Hematopoietic multipotent progenitor cell treated with erythropoietin and hydrocortisone succinate and interleukin-3 and kit ligand, for 17 days (in vitro differentiated cells): ENCODE results near the gene EFR3B.
"Not testable (repeated sequence)": the region's sequence is repeated elsewhere in the genome, so short reads cannot be mapped to it uniquely, and the experiment has no call there.

ENCODE experiments used
- DNase-seq: peaks from one replicate; pipeline ENCODE4 v3.0.0-alpha.2; 2015; ENCODE audit warnings: low spot score

EFR3B gene, protein sequence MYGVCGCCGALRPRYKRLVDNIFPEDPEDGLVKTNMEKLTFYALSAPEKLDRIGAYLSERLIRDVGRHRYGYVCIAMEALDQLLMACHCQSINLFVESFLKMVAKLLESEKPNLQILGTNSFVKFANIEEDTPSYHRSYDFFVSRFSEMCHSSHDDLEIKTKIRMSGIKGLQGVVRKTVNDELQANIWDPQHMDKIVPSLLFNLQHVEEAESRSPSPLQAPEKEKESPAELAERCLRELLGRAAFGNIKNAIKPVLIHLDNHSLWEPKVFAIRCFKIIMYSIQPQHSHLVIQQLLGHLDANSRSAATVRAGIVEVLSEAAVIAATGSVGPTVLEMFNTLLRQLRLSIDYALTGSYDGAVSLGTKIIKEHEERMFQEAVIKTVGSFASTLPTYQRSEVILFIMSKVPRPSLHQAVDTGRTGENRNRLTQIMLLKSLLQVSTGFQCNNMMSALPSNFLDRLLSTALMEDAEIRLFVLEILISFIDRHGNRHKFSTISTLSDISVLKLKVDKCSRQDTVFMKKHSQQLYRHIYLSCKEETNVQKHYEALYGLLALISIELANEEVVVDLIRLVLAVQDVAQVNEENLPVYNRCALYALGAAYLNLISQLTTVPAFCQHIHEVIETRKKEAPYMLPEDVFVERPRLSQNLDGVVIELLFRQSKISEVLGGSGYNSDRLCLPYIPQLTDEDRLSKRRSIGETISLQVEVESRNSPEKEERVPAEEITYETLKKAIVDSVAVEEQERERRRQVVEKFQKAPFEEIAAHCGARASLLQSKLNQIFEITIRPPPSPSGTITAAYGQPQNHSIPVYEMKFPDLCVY

GRCh38 chr2:25041928-25042320 is at the start of gene EFR3B:
TSS of gene EFR3B (plus strand) at chr2:25042076. CDS start at chr2:25042313, 237 bp downstream.
- peak; percentile 63 for DNase-seq

GRCh38 chr2:24993406-24994145 is 48.3 kb upstream of the EFR3B start:
- no peak for DNase-seq

GRCh38 chr2:24994146-24994724 is 47.6 kb upstream of the EFR3B start:
- no peak for DNase-seq

- not testable (repeated sequence) for DNase-seq
These were observed 42.8 kb upstream of the EFR3B start for GRCh38 chr2:24999097-24999496.

DNA sequence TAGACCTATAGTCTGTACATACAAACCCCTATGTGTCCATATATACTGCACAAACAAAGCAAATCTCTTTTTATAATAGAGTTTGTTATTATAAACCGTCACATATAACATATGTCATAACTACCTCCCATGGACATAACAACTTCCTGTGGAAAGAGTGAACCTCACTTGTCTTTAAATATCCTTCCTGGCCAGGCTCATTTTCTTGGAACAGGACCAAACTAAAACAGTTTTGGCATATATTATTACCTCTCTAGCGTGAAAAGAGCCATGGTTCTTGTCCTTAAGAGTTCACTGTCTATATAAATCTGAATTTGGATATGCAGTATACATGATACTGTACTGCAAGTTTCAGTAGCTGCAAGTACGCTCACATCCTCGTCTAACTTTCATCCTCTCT is 41.8 kb upstream of the EFR3B start:
- DNase-seq: no peak

- no peak for DNase-seq
These were observed 41.2 kb upstream of the EFR3B start for GRCh38 chr2:25000503-25001324.

GRCh38 chr2:25001325-25001637 is 40.6 kb upstream of the EFR3B start:
- no peak for DNase-seq

DNA sequence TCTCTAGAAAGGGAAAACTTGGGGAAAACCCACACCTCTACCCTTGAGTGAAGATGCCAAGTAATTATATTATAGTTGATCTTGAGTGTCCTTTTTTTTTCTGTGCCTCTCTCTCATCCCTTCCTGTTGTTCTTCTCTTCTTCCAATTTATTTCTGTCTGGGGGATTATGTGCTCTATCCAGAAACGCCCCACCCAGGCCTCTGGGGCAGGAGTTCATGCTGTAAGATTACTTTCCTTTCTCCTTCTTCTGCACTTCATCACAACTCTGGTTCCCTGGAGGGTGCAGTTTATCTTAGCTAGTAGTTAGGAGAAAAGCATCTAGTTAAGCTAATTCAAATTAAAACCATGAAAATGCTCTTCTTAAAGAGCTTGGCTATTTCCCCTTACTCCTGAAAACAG is 39.8 kb upstream of the EFR3B start:
- DNase-seq: no peak

DNA sequence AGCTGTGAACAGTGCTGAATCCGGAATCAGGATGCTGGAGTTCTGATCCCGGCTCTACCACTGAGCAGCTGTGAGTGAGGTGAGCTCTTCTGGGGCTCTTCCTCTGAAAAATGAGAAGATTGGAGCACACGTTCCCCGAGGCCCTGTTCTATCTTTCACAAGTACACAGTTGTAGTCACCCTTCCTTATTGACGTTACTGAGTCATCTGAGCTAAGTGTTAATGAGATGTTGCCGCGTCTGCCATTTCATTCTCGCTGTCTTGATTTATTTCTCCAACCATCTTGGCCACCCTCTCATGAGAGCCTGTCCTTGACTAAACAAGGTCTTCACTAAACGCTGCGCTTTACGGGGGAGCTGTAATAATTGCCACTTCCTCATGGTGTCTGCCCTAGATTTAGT is 31.9 kb upstream of the EFR3B start:
- no peak for DNase-seq

DNA sequence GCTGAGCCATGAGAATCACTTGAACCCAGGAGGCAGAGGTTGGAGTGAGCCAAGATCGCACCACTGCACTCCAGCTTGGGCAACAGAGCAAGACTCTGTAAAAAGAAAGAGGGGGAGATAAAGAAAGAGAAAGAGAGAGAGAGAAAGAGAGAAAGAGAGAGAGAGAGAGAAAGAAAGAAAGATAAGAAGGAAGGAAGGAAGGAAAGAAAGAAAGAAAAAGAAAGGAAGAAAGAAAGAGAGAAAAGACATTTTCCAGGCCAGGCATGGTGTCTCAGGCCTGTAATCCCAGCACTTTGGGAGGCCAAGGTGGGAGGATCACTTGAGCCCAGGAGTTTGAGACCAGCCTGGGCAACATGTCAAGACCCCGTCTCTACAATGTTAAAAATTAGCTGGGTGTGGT is 30.5 kb upstream of the EFR3B start:
- not testable (repeated sequence) for DNase-seq

DNA sequence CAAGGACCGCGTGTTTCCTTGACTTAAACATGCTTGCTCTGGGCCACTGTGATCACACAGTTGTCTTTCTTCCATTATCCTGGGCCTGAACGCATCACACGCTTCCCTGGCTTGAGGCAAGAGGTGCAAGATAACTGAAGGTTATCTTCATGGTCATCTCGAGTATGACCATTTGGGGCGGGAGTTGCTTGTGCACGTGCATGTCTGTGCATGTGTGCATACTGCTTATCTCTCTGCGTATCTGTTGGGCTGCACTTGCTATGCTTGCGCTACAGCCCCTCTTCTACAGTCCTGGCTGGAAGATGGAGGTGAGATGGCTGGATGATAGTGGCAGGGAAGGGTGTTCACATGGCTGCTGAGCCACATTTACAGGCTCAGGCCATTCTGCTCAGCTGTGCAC is 27.2 kb upstream of the EFR3B start:
- DNase-seq: no peak

DNA sequence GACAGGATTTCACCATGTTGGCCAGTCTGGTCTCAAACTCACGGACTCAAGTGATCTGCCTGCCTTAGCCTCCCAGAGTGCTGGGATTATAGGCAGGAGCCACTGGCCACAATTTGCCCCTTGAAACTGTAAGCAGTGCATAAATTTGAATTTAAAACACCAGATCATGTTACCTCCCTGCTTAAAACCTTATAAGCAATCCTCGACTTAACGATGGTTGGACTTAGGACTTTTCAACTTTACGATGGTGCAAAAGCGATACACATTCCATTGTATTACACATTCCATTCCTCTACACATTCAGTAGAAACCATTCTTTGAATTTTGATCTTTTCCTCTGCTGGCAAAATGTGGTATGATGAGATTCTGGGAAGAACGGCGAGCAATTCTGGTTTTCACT is 23.2 kb upstream of the EFR3B start:
- DNase-seq: no peak

GRCh38 chr2:25021791-25022362 is 20.0 kb upstream of the EFR3B start:
- no peak for DNase-seq

DNA sequence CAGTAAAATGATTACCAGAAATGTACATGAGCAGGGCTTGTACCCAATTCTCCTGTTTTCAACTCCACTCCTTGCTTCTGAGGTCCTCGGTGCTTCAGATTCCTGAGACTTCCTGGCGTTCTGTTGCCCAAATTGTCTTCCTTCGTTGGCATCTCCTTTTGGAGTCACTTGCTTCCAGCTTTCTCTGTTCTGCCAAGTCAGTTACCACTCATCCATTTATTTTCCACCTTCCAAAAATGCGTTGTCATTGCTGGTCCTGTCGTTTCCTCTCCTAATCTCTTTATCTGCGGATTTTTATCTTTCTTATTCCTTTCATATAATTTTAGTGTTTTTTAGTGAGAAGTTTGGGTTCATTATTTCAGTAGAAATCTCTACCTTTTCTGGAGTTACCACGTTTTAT is 18.5 kb upstream of the EFR3B start:
- no peak for DNase-seq

DNA sequence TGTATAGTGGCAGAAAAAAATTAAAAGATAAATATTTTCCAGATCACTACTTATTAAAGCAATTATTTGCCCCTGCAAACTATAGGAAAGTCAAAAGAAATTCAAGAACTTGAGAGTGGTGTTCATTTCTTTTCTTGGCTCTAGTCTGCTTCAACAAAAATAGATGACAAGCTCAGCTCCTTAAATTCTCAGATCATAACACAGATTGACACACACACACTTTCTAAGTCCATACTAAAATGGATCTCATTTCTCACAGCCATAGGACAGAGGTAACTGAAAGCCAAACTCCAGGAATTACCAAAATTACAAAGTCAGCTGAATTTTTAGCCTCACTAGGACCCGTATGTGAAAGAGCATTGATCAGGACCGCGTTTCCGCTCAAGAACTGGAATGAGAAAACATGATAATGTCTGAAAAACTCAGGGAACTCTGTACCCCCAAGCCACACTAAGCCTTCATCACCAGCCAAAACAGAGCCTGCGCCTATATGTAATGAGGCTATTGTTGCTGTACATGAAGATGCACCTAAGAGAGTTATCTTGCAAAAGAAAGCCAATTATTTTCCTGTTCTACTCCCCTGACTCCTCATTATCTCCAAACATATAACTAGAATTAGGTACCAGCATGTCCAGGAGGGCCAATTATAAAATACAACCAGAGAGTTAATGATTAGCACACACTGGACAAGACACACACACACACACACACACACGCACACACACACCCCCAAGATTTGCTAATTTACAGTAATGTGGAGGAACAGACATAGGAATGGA is 16.5 kb upstream of the EFR3B start:
- DNase-seq: no peak

- no peak for DNase-seq
These were observed 15.8 kb upstream of the EFR3B start for GRCh38 chr2:25026008-25026530.

DNA sequence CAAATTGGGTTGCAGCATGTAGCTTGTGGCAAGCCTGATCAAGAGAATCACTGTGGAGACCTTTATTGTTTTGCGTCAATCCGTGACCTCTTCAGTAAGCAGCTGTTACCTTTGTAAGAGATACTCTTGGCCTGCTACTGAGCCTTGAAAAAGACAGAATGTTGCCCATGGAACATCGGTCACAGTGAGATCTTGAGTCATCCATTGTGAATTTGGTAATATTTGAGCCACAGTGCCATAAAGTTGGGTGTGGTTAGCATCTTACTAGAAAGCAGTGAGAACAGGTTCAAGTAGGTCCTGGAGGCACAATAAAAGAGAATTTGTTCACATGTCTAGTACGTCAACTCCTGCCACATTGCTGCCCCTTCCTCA is 12.7 kb upstream of the EFR3B start:
- no peak for DNase-seq

DNA sequence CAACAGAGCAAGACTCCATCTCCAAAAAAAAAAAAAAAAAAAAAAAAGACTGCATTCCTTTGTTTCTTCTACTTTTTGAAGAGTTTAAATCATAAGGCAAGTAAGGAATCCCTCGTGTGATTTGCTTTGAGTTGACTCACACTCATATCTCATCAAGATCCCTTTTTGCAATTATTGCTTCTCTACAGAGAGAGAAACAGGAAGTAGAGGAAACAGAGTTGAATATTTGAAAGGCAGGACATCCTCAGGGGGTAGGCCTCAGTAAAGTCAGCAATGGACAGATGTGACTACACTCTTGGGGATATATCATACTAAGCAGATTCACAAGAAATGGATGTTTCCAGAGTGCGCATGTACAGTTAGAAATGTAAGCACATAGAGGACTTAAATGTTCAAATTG is 11.2 kb upstream of the EFR3B start:
- no peak for DNase-seq

DNA sequence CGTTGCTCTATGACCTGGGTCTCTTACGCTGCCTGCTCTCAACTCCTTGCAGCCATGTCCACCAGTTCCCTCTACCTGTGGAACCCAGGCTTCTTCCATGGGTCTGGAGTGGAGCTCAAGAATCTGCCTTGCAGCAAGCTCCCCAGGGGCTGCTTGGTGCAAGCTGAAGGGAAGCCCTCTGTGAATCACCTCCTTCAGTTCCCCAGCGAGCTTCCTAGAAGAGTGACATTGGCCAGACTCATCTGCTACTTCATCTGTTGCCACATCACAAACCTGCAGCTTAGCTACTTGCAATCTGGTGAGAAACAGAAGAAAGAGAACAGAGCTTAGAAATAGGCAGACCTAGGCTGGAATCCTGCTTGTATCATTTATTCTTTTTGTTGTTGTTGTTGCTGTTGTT is 9.8 kb upstream of the EFR3B start:
- no peak for DNase-seq

DNA sequence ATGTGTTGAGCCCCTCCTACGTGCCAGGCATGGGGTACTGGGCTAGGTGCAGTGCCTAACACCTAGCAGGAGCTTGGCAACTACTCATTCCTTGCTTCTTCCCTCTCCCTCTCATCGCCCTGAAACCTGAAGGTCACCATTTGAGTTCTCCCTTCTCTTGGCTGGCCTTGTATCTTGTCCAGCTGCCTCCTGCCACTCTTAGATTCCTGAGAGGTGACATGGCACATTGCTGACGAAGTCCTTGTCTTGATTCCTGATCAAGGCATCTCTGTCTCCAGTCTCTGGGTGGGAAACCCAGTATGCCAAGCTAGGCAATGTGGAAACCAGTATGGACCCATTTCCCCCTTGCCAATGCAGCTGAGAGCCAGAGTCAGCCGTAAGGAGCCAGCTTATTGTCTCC is 9.0 kb upstream of the EFR3B start:
- DNase-seq: no peak
